Measurements from ENCODE around the gene RIMBP2. TPM values are rescaled to one million over a fixed set of nuclear protein-coding genes. Genes with fewer than 3 reads are reported as not detected.

Gene RIMBP2
- total and polyA plus RNA-seq, 2 experiments from 2014 or later, result 0.31 to 0.37 TPM

DNA sequence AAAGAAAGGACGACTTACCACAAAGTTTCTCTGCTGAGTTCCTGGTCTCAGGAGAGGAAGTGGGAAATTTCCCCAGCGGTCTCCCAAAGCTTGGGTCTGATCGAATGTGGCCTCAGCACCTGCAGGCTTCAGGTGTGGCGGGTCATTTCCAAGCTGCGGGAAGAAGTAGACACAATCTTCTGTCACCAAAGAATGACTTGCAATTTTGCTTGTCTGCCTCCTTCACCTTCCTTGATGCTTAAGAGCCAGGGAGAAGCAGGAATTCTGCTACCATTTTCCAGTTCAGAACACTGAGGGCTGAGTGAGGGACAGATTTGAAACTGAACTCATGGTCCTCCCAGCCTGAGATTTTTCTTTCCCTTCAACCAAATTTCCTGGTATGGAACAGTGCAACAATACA lies 87.8 kb downstream of the RIMBP2 start:
- Histone ChIP-seq H3K4me2 (no peak overlapping the region), H3K4me3 (no peak overlapping the region), H3K27ac (ENCODE audit: low read depth) (no peak overlapping the region), H3K79me2 (replicated peaks; ENCODE audit: insufficient read depth) (no peaks in the 10 kb centered on the region), H2AFZ (no peak overlapping the region), H3K36me3 (ENCODE audit: insufficient read depth) (no peaks in the 10 kb centered on the region; the same call in 1 of the 2 replicates), H4K20me1 (replicated peaks; ENCODE audit: insufficient read depth) (no peaks in the 10 kb centered on the region), H3K4me1 (ENCODE audit: insufficient read depth) (peaks cover 7% of the 10 kb centered on the region; the same call in 1 of the 2 replicates), H3F3A (replicated peaks; ENCODE audit: low read depth) (no peaks in the 10 kb centered on the region), H3K27me3 (ENCODE audit: insufficient read depth) (no peaks in the 10 kb centered on the region), H3K9me2 (ENCODE audit: insufficient read depth) (no peaks in the 10 kb centered on the region)
- ATAC-seq (no peak), DNase-seq (ENCODE audit: low spot score) (no peak)
- Mint-ChIP-seq H3K4me1 (peaks cover 9% of the 10 kb centered on the region; the same call in 2 of the 3 replicates), H3K27me3 (ENCODE audit: insufficient read depth, low read depth, poor library complexity) (no peaks in the 10 kb centered on the region), H3K27ac (no peak overlapping the region), H3K36me3 (ENCODE audit: low read depth) (peaks cover 3% of the 10 kb centered on the region; the same call in 2 of the 3 replicates), H3K4me3 (no peak overlapping the region), H3K9me3 (peaks cover 51% of the 10 kb centered on the region)
- TF ChIP-seq ZNF331 (CRISPR knock-in tag; IDR thresholded peaks at IDR 0.05; ENCODE audit: low read depth), result no peak
- TF ChIP-seq, protein P1, sequence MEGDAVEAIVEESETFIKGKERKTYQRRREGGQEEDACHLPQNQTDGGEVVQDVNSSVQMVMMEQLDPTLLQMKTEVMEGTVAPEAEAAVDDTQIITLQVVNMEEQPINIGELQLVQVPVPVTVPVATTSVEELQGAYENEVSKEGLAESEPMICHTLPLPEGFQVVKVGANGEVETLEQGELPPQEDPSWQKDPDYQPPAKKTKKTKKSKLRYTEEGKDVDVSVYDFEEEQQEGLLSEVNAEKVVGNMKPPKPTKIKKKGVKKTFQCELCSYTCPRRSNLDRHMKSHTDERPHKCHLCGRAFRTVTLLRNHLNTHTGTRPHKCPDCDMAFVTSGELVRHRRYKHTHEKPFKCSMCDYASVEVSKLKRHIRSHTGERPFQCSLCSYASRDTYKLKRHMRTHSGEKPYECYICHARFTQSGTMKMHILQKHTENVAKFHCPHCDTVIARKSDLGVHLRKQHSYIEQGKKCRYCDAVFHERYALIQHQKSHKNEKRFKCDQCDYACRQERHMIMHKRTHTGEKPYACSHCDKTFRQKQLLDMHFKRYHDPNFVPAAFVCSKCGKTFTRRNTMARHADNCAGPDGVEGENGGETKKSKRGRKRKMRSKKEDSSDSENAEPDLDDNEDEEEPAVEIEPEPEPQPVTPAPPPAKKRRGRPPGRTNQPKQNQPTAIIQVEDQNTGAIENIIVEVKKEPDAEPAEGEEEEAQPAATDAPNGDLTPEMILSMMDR (conservative IDR thresholded peaks at IDR 0.05; ENCODE audit: low read depth in 2 of 2), result no peak
- TF ChIP-seq CREB1 (CRISPR knock-in tag; IDR thresholded peaks at IDR 0.05; ENCODE audit: low read depth), result no peak
- no peak for TF ChIP-seq NANOG (IDR thresholded peaks at IDR 0.05; ENCODE audit: borderline replicate concordance)
- TF ChIP-seq ETS1 (IDR thresholded peaks at IDR 0.05), result no peak
- no peak for TF ChIP-seq REST (IDR thresholded peaks at IDR 0.05; ENCODE audit: unreplicated experiment)
- TF ChIP-seq EZH2phosphoT487 (IDR thresholded peaks at IDR 0.05; ENCODE audit: unreplicated experiment), result no peak
- no peak for TF ChIP-seq STAT1 (IDR thresholded peaks at IDR 0.05; ENCODE audit: unreplicated experiment)
- no peak for TF ChIP-seq ZNF114 (CRISPR knock-in tag; IDR thresholded peaks at IDR 0.05)
- no peak for TF ChIP-seq POLR2AphosphoS5 (IDR thresholded peaks at IDR 0.05; ENCODE audit: low read depth)
- no peak for TF ChIP-seq JUNB (IDR thresholded peaks at IDR 0.05; ENCODE audit: unreplicated experiment)
- no peak for TF ChIP-seq EZH2 (IDR thresholded peaks at IDR 0.05; ENCODE audit: low read depth, unreplicated experiment)
- no peak for TF ChIP-seq ZNF462 (CRISPR knock-in tag; IDR thresholded peaks at IDR 0.05)
